Activated CD8-positive, alpha-beta T cell treated with anti-CD3 and anti-CD28 coated beads, Interleukin-2, amount 10 ng/mL, durations not matched to agents 7 days and 5 days (primary cell): ENCODE measurements around the gene EEIG1. TPM values are rescaled to one million over a fixed set of nuclear protein-coding genes. Genes with fewer than 3 reads are reported as not detected.

Source experiments
- ATAC-seq: fragments of 150-1000 bp; cut with Tn5 transposase; one replicate; pipeline ENCODE4 v1.10.0; 2021; ENCODE audit warnings: moderate library complexity
- CTCF ChIA-PET: fragments of 350-600 bp; sonication (Branson Sonifier 250); formaldehyde crosslinking; loops from one replicate; lab custom pipeline; 2021; ENCODE audit warnings: antibody characterized with exemption; lab: Charles Lee
- POLR2A ChIA-PET: fragments of 350-600 bp; sonication (Branson Sonifier 250); formaldehyde crosslinking; loops from one replicate; lab custom pipeline; 2021; ENCODE audit warnings: antibody characterized with exemption; lab: Charles Lee
- DNase-seq: peaks from one replicate; pipeline ENCODE4 v3.0.0-alpha.2; 2020
- H3K27ac Mint-ChIP-seq: one replicate; pipeline ENCODE4 v1.8.0; 2021; ENCODE audit warnings: mild to moderate bottlenecking, mixed read lengths
- H3K27me3 Mint-ChIP-seq: one replicate; pipeline ENCODE4 v1.8.0; 2021; ENCODE audit warnings: low read depth, mixed read lengths
- H3K36me3 Mint-ChIP-seq: one replicate; pipeline ENCODE4 v1.8.0; 2021; ENCODE audit warnings: low read depth, mixed read lengths
- H3K4me1 Mint-ChIP-seq: one replicate; pipeline ENCODE4 v1.8.0; 2021; ENCODE audit warnings: low read depth, mixed read lengths
- H3K4me3 Mint-ChIP-seq: one replicate; pipeline ENCODE4 v1.8.0; 2021; ENCODE audit warnings: mild to moderate bottlenecking, mixed read lengths
- H3K9me3 Mint-ChIP-seq: one replicate; pipeline ENCODE4 v1.8.0; 2022; ENCODE audit warnings: mixed read lengths; ENCODE audit not compliant: insufficient read depth
- total RNA-seq, 2 experiments: library from RNA; stranded (reverse); gene quantifications; one replicate each; pipeline ENCODE4 v1.2.3, GENCODE V29; 2021

The EEIG1 gene
- total RNA-seq, 2 experiments from 2014 or later: 227 to 232 TPM

DNA sequence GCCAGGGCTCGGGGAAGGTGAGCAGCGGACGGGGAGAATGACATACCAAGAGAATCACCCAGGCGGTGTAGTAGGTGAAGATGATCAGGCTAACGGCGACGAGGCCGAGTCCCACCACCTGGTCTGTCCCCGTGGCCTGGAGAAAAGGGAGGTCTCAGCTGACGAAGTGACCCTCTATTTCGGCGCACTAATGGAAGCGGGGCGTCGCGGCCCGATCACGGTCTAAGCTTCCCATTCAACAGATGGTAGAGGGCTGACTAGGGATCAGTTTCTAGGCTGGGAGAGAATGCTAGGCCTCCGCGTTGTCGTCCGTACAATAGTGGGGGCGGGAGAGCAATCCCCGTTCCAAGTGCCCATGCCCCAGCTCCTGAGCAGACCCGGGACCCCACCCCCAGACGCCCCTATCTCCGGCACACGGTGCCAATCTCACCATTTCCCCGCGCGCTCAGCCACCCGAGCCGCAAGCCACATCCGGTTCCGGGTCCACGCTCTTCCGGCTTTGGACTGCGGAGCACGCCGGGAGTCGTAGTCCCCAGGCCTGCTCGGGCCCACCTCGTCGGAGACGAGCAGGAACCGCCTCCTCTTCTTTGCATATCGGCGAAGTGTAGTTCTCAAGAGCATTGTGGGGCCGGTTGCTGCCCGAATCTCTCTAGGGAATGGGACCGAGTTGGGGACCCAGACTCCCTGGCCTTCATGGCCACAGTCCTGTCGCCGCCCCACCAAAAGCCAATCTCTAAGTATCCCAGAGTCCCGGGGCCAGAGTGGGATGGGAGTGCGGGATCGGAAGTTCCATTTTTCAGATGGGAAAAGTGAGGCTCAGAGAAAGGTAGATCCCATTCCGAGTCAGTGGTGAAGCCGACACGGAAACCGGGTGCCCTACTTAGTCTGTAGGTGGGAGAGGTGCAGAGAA, 43.1 kb downstream of the EEIG1 start, which contains the start of gene DPM2:
TSS of gene DPM2 (minus strand) at position 467 of the 910 bp plus-strand sequence. CDS start at position 433, 34 bp downstream.
- peak; percentile 94 for ATAC-seq

DNA sequence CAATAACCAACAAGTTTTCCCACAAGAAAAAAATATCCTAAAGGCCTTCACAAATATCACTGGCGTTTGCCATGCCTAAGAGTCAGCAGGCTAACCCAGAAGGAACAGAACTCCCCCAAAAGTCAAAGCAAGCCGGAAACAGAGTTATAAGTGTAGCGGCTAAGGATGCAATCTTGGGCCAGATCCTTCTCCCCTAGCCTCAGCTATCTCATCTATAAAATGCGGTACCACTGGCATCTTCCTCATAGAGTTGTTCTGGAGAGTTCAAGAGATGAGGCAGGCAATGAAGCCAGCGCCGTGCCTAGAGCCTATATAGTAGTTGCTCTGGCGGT, 43.8 kb downstream of the EEIG1 start:
- peak overlapping the region; percentile 95 for H3K27ac Mint-ChIP-seq
- H3K9me3 Mint-ChIP-seq: no peaks in the 10 kb centered on the region
- DNase-seq: no peak
- H3K4me3 Mint-ChIP-seq: peak overlapping the region; percentile 90
- CTCF ChIA-PET: interaction anchor here (0.8 to 1.5 kb wide), 6 partner anchors 15 to 181 kb away, joined by 3 to 5 read pairs (median 4); no protein-coding TSS in a partner anchor
- H3K27me3 Mint-ChIP-seq: no peaks in the 10 kb centered on the region
- POLR2A ChIA-PET: interaction anchor here (0.6 to 1.5 kb wide), 9 partner anchors 8 to 354 kb away, joined by 3 to 8 read pairs (median 4); no protein-coding TSS in a partner anchor
- ATAC-seq: no peak
- peaks cover 52% of the 10 kb centered on the region for H3K36me3 Mint-ChIP-seq
- peaks cover 48% of the 10 kb centered on the region for H3K4me1 Mint-ChIP-seq

More for the DNA sequence above, 43.1 kb downstream of the EEIG1 start, which contains the start of gene DPM2:
- POLR2A ChIA-PET: interaction anchor here (0.6 to 1.5 kb wide), 9 partner anchors 9 to 354 kb away, joined by 3 to 8 read pairs (median 4); no protein-coding TSS in a partner anchor
- CTCF ChIA-PET: interaction anchor here (0.9 to 1.5 kb wide), 5 partner anchors 16 to 180 kb away, joined by 3 to 5 read pairs (median 4); no protein-coding TSS in a partner anchor
- peaks cover 53% of the 10 kb centered on the region for H3K4me1 Mint-ChIP-seq
- peak within 1 kb of the TSS; percentile 90 for H3K4me3 Mint-ChIP-seq
- no peaks in the 10 kb centered on the region for H3K27me3 Mint-ChIP-seq
- peaks cover 58% of the 10 kb centered on the region for H3K36me3 Mint-ChIP-seq
- peak within 1 kb of the TSS; percentile 95 for H3K27ac Mint-ChIP-seq
- DNase-seq: peak; percentile 93
- H3K9me3 Mint-ChIP-seq: no peaks in the 10 kb centered on the region

DNA sequence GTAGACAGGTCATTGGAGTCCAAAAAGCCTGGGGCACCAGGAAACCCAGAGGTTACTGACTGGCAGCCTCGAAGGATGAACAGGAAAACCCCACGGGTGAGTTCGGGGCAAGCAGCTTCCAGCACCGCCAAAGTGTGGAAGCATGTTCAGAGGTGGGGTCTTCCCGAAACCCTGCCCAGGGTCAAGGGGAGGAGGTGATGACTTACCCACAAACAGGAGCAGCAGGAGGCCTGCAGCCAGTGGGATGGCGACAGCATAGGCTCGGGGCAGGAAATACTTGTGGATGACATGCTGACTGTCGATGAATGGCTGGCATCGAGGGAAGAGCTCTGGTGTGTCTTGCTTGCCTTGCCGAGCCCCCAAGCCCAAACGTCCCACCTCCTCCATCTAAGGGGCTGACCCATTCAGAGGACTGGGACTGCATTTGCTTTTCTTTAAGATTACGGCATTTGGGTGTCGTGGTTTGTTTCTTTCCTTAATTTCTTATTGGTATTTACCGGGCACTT, 44.4 kb downstream of the EEIG1 start:
- peak overlapping the region; percentile 90 for H3K4me3 Mint-ChIP-seq
- no peak for DNase-seq
- H3K36me3 Mint-ChIP-seq: peaks cover 48% of the 10 kb centered on the region
- H3K27ac Mint-ChIP-seq: peak overlapping the region; percentile 95
- H3K27me3 Mint-ChIP-seq: no peaks in the 10 kb centered on the region
- POLR2A ChIA-PET: interaction anchor here (1.3 to 1.5 kb wide), 5 partner anchors 8 to 98 kb away, joined by 3 to 8 read pairs (median 4); no protein-coding TSS in a partner anchor
- ATAC-seq: no peak
- H3K9me3 Mint-ChIP-seq: no peaks in the 10 kb centered on the region
- CTCF ChIA-PET: interaction anchor here (0.8 to 1.5 kb wide), 4 partner anchors 14 to 181 kb away, joined by 3 to 5 read pairs (median 4); no protein-coding TSS in a partner anchor
- H3K4me1 Mint-ChIP-seq: peaks cover 51% of the 10 kb centered on the region

DNA sequence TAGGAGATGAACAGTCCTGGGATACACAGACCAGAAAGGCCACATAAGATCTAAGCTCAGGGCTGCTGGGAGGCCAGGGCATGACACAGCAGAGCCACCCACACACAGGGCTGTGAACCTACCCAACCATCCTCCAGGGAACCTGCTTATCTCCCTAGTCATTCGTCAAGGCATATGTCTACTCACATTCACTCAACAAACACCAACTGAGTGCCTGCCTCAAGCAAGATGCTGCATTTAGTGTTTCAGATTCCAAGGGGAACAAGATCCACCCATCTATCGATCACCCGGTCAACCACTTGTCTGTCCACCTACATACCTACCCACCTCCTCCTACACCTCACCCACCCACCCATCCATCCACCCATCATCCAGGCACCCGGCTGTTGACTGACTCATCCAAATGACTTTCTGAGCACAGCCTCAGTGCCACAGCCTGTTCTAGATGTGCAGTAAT, 45.0 kb downstream of the EEIG1 start:
- peaks cover 57% of the 10 kb centered on the region for H3K4me1 Mint-ChIP-seq
- H3K27me3 Mint-ChIP-seq: no peaks in the 10 kb centered on the region
- POLR2A ChIA-PET: interaction anchor here (1.5 kb wide), 2 partner anchors 11 to 98 kb away, joined by 3 to 4 read pairs; no protein-coding TSS in a partner anchor

DNA sequence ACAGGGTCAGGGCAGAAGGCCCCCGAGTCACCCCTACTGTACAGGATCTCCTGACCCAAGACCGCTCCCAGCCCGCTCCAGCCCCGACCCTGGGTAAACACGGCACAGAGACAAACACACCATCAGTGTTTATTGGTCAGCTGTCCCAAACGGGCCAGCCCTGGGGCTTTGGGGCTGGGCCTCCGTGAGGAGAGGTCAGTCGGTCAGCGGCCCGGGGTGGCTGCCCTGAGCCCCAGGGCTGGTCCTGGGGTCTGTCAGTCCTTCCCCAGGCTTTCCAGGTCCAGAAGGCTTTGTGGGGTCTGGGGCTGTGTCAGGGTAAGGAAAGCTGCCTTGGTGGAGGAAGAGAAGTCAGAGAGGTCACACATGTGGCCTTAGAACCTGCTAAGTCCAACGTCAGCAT, 45.8 kb downstream of the EEIG1 start:
- POLR2A ChIA-PET: no interaction called here
- Mint-ChIP-seq H3K27me3 (peaks cover 1% of the 10 kb centered on the region), H3K36me3 (peaks cover 34% of the 10 kb centered on the region), H3K27ac (peak overlapping the region; percentile 71), H3K4me1 (peaks cover 61% of the 10 kb centered on the region), H3K4me3 (peak overlapping the region; percentile 90), H3K9me3 (no peaks in the 10 kb centered on the region)
- ATAC-seq: no peak
- CTCF ChIA-PET: interaction anchor here (0.7 to 1.1 kb wide), 2 partner anchors 14 to 100 kb away, joined by 3 read pairs; no protein-coding TSS in a partner anchor
- no peak for DNase-seq

More for the DNA sequence above, 45.0 kb downstream of the EEIG1 start:
- H3K36me3 Mint-ChIP-seq: peaks cover 42% of the 10 kb centered on the region
- peak overlapping the region; percentile 95 for H3K27ac Mint-ChIP-seq
- H3K9me3 Mint-ChIP-seq: no peaks in the 10 kb centered on the region
- no peak for DNase-seq
- H3K4me3 Mint-ChIP-seq: peak overlapping the region; percentile 90
- CTCF ChIA-PET: no interaction called here
- no peak for ATAC-seq

DNA sequence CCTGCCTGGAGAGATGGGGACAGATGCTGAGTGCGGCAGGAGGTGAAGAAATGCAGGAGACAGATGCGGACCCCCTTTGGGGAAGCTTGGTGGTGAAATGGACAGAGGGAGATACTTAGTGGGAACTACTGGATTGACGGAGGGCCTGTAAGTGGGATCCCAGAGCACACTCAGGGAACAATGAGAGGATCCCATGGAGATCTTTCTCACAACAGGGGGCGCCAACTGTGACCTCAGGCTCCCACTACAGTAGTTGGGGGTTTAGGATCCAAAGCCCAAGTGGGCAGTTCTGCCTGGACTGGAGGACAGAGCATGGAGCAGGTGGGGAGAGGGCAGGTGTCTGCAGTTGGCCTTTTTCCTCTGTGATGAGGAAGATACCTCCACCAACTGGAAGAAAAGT, 46.5 kb downstream of the EEIG1 start:
- Mint-ChIP-seq H3K4me1 (peaks cover 66% of the 10 kb centered on the region), H3K27me3 (peaks cover 2% of the 10 kb centered on the region), H3K4me3 (no peak overlapping the region), H3K27ac (peak overlapping the region; percentile 63), H3K36me3 (peaks cover 33% of the 10 kb centered on the region), H3K9me3 (no peaks in the 10 kb centered on the region)
- DNase-seq (no peak), ATAC-seq (no peak)
- ChIA-PET CTCF (interaction anchor here (1.1 kb wide), 2 partner anchors 8 to 13 kb away, joined by 3 to 4 read pairs; no protein-coding TSS in a partner anchor), POLR2A (no interaction called here)

DNA sequence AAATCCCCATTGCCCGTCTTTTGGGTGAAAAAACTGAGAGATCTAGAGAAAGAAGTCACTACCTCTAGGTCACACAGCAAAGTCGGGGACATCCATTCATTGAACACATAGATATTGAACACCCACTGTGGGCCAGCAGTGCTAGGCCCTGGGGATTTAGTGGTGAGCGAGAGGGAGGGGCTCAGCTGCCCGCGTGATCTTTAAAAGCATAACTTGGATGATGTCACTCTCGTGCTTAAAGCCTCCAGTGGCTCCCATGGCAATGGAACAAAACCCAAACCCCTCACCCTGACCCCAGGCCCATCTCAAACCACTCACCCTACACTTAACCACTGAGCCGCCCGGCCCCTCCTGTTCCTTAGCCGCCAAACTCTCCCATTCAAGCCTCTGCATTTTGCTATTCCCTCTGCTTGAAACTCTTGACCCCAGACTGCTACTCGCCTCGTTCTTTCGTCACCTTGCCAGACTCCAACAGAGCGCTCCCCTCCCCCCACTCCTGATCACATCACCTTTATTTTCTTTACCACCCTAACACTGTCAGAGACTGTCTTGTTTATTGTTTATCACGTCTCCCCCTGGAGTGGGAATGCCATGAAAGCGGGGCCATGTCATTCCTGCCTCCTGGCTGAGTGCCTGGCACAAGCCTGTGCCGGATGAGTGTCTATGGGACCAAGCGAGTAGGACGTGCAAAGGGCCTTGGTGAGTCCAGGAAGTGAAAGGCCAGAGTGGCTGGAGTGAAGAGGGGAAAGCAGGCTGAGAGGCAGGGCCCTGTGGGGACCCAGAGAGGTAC, 49.5 kb downstream of the EEIG1 start:
- Mint-ChIP-seq H3K27me3 (peaks cover 12% of the 10 kb centered on the region), H3K27ac (no peak overlapping the region), H3K4me3 (peak overlapping the region; percentile 64), H3K9me3 (no peaks in the 10 kb centered on the region), H3K4me1 (peaks cover 71% of the 10 kb centered on the region), H3K36me3 (peaks cover 19% of the 10 kb centered on the region)
- ATAC-seq (peak; percentile 17), DNase-seq (peak; percentile 44)
- CTCF ChIA-PET: interaction anchor here (1.6 to 2.8 kb wide), 3 partner anchors 10 to 187 kb away, joined by 4 to 21 read pairs (median 15); no protein-coding TSS in a partner anchor
- POLR2A ChIA-PET: interaction anchor here (0.5 kb wide), 1 partner anchor 212 kb away, joined by 3 read pairs; no protein-coding TSS in a partner anchor

Other genes with a start within 250 kb of the EEIG1 start
- 10 to 100 TPM; 27.0 to 29.1 TPM for gene TOR2A, start 245.7 kb downstream of the EEIG1 start, total RNA-seq
- 10 to 100 TPM; 75.6 to 77.5 TPM for gene SH2D3C, start 202.3 kb downstream of the EEIG1 start, total RNA-seq
- gene CDK9, start 195.0 kb downstream of the EEIG1 start, total RNA-seq: 100 to 1,000 TPM; 132 to 136 TPM
- 10 to 100 TPM; 91.5 to 98.3 TPM for gene FPGS, start 178.1 kb downstream of the EEIG1 start, total RNA-seq
- gene ENG, start 126.3 kb downstream of the EEIG1 start, total RNA-seq: 10 to 100 TPM; 22.9 to 24.3 TPM
- gene AK1, start 103.3 kb downstream of the EEIG1 start, total RNA-seq: 10 to 100 TPM; 22.4 to 30.4 TPM
- gene ST6GALNAC6, start 81.4 kb downstream of the EEIG1 start, total RNA-seq: 10 to 100 TPM; 68.6 to 77.6 TPM
- gene ST6GALNAC4, start 63.9 kb downstream of the EEIG1 start, total RNA-seq: 10 to 100 TPM; 37.0 to 39.7 TPM
- gene PIP5KL1, start 50.2 kb downstream of the EEIG1 start, total RNA-seq: 1 to 10 TPM; 2.6 to 2.7 TPM
- gene DPM2, start 43.1 kb downstream of the EEIG1 start, total RNA-seq: 10 to 100 TPM; 47.9 to 53.8 TPM
- gene NAIF1, start 86.3 kb upstream of the EEIG1 start, total RNA-seq: 10 to 100 TPM; 13.3 to 15.4 TPM
- gene SLC25A25, start 87.2 kb upstream of the EEIG1 start, total RNA-seq: 10 to 100 TPM; 17.2 to 19.2 TPM
- 10 to 100 TPM; 51.8 to 57.7 TPM for gene PTGES2, start 146.7 kb upstream of the EEIG1 start, total RNA-seq
- not detected for gene LCN2, start 168.5 kb upstream of the EEIG1 start, total RNA-seq
- 100 to 1,000 TPM in 1 of 2 experiments, 10 to 100 TPM in 1; 94.3 to 105 TPM for gene BBLN, start 179.3 kb upstream of the EEIG1 start, total RNA-seq
- gene CIZ1, start 210.6 kb upstream of the EEIG1 start, total RNA-seq: 100 to 1,000 TPM; 121 to 127 TPM
- under 1 TPM; 0.21 to 0.29 TPM for gene DNM1, start 222.4 kb upstream of the EEIG1 start, total RNA-seq